NCI-H2171 treated with DMSO at 0.1 percent for 48 hours (cell line): Measurements from ENCODE around the gene PRDM7.
A peak's percentile ranks its signal among the peaks of the same experiment; 100 is the strongest.

ENCODE experiments used
- DNase-seq: peaks from one replicate; lab custom pipeline; 2025; lab: John Stamatoyannopoulos, UW

The PRDM7 gene

DNA sequence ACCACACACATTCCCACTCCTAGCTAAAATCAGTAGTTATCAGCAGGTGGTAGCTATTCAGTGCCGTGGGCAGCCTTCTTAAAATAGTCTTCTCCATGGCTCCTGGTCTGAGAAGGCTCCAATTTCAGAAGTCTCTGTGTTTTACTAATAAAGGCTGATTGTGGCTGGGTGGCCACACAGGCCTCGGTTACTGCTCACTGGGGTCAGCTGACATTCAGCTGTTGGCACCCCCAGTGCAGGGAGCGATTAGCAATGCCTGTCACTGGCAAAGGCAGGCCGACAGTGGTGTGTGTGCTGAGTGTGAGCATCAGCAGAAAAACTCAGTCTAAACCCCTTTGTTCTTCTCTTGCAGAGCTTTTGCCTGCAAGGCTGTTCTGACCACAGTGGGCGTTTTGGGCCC is 41.2 kb downstream of the PRDM7 start:
- no peak for DNase-seq

DNA sequence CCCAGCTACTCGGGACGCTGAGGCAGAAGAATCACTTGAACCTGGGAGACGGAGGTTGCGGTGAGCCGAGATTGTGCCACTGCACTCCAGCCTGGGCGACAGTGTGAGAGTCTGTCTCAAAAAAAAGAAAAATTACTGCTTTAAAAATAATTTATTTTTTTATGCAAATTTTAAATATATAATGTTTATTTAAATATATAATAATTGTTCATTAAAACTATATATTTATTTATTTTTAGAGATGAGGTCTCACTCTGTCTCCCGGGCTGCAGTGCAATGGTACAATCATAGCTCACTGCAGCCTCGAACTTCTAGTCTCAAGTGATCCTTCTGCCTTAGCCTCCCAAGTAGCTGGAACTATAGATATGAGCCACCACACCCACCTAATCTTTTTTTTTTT is 42.6 kb downstream of the PRDM7 start:
- DNase-seq = no peak

DNA sequence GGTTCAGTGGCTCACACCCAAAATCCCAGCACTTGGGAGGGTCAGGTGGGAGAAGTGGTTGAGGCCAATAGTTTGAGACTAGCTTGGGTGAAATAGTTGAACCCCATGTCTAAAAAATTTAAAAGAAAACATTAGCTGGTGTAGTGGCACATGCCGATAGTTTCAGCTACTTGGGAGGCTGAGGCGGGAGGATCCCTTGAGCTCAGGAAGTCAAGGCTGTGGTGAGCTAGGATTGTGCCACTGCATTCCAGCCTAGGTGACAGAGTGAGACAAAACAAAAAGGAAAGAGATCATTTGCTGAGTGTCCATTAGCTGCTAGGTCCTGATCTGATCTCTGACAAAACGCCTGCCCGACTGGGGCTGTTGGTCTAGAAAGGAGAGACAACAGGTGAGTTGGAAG is 43.7 kb downstream of the PRDM7 start:
- DNase-seq = no peak

DNA sequence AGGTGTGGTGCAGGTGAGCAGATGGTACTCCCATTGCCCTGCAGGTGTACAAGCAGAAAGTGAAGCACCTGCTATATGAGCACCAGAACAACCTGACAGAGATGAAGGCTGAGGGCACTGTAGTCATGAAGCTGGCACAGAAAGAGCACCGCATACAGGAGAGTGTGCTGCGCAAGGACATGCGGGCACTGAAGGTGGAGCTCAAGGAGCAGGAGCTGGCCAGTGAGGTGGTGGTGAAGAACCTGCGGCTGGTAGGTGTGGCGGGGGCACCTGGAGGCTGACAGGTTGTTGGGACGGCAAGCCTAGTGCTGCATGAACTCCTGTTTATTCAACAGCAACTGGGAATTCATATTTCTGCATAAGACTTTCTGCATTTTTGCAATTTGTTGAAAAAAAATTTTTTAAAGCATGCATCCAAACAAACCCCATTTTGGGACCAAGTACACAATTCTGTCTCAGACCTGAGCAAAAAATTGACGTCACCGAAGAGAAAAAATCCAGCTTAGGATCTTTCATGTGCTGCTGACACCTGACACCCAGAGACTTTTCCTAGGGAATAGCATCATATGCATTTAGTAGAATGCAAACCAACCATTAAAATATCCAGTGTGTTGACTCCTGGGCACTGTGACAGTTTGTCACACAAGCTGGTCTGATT is 44.3 kb downstream of the PRDM7 start:
- no peak for DNase-seq

DNA sequence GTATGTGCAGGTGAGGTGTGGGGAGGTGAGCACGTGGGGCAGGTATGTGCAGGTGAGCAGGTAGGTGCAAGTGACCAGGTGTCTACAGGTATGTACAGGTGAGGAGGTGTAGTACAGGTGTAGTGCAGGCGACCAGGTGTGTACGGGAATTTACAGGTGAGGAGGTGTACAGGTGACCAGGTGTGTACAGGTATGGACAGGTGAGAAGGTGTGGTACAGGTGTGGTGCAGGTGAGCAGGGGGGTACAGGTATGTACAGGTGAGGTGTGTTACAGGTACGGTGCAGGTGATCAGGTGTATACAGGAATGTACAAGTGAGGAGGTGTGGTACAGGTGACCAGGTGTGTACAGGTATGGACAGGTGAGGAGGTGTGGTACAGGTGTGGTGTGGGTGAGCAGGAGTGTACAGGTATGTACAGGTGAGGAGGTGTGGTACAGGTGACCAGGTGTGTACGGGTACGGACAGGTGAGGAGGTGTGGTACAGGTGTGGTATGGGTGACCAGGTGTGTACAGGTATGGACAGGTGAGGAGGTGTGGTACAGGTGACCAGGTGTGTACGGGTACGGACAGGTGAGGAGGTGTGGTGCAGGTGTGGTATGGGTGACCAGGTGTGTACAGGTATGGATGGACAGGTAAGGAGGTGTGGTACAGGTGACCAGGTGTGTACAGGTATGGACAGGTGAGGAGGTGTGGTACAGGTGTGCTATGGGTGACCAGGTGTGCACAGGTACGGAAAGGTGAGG is 45.0 kb downstream of the PRDM7 start:
- no peak for DNase-seq

DNA sequence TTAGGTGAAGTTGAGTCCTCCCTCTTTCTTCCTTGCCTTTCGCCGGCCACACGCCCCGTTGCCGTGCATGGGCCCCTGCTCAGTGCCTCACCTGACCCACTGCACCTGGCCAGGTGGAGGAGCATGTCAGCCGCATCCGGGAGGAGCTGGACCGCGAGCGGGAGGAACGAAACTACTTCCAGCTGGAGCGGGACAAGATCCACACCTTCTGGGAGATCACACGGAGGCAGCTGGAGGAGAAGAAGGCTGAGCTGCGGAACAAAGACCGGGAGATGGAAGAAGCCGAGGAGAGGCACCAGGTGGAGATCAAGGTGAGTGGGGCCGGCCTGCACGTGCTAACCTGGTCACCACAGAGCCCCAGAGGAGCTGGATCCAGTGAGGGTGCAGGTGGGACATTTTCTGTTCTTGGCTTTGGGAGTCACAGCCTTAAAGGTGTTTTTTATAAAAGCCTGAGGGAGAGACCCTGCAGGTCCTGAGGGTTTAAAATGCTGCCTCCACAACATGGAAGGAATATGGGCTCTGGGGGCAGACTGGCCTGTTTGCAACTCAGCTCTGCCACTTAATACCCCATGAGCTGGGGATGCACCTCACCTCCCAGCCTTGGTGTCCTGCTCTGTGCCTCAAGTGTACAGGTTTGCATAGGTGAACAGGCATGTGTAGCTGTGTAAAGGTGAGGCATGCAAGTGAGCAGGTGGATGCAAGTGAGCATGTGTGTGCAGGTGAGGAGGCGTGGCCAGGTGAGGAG is 45.8 kb downstream of the PRDM7 start:
- no peak for DNase-seq

DNA sequence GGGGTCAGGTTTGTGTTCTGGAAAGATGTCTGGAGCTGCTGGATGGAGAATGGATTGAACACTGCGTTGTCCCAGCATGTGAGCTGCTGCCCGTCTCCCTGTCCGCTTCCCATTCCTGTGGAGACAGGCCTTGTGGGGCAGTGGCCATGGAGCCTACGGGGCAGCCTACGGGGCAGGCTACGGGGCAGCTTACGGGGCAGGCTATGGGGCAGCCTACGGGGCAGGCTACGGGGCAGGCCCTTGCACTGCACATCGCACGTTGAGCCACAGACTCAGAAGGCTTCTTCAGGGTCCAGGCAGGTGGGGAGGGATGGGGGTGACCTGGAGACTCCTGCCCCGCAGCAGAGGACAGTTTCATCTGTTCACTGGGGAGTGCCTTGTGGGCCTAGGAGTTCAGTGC is 48.1 kb downstream of the PRDM7 start:
- no peak for DNase-seq

DNA sequence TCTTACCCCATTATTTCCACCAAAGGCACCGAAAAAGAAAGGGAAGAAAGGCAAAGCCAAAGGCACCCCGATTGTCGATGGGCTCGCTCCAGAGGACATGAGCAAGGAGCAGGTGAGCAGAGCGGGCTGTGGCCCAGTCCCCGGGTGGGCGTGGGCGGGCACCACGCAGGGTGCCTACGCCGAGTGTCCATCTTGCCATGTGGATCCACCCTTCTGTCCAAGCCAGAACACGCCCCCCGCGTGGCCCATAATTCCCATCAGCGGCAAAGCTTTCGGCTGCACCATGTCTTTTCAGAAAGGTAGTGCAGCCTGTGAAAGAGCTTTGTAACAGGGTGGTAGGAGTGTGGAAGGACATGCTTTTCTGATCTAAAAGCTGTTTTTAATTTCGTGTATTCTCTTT is 49.5 kb downstream of the PRDM7 start:
- no peak for DNase-seq

DNA sequence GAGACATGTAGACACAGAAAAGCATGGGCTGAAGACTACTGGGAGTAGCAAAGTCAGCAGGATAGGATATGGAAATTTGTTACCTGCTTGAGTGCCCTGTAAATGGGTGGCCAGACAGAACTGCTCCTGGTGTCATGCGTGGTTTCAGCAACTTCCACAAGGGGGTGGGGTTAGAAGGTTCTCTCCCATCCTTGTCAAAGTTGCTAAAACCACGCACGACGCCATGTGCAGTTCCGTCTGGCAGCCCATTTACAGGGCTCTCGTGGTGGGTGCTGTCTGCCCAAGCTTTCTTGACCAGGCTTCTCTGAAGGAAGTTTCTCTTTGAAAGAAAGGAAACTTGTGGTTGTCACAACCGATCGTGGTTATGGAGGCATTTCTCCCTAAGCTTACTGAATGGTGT is 51.0 kb downstream of the PRDM7 start:
- DNase-seq = no peak

DNA sequence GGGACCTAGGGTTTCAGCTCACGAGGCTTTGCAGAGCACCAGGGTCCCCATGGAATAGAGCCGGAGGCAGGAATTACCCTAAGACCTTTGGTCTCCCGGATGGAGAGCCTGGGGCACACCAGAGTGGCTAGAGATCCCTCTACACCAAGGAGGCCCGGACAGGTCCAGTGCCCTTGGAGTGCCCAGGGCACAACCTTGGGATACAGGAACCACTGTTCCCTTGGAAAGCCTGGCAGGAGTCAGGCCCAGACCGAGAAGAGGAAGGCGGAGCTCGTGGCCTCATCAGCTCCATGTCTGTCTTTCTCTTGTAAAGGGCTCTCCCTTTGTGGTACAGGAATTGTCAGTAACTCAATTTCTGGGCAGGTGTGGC is 54.1 kb downstream of the PRDM7 start:
- DNase-seq = no peak

DNA sequence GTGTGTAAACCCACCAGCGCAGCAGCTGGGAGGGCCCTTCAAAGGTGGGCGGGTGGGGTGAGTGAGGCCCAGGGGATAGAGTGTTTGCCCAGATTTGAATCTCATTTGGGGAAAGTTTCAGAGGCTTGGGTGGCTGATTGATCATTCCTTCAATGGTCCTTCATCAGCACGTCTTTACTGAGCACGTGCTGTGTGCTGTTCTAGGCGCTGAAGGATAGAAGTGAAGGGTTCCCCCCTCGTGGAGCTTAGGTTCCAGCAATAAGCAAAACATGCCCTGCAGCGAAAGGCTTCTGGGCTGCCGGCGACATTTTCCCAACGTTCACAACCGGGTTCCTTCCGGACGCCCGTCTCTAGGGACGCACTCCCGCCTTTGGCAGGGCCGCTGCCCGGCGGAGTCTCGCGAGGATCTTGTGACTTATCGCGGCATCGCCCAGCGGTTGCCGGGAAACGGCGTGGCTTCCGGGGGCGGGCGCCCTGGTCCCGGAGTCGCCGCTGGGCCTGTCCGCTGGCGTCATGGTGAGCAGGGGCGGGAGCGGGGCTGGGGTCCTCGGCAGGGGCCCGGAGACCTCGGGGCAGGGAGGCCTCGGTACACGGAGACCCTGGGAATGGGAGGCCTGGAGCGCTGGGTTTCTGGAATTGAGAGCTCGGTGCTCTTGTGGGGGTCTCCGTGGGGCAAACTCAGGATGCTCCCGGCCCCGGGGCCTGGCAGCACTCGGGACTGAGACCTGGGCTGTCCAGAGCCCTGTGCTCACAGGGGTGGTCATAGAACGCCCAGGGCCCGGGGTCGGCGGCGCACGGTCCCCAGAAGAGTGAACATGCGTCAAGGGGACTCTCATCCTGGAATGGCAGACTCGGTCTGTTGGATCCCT is 54.7 kb downstream of the PRDM7 start:
- peak; percentile 92 for DNase-seq

DNA sequence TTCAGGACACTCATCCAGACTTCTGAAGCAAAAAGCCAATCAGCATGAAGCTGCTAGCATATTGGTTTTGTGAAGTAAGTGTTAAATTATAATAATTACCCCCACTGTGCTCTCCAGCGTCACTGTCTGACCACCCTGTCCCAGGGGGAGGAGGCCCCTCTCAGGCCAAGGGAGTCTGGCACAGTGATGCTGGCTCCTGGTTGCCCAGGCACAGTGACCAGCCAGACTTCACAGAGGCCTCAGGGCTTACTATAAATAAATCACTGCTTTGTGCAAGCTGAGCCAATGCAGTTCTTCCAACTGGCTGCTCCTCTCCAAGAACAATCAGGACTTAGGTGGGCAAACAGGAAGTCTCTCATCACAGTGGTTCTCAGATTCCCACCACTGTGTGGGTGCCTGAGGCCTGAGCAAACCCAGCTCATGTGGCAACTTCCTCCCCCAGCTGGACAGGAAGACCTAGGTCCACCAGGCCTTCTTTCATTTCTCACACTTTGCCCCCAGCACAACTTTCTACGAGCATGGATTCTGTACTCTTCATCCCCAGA is 56.2 kb downstream of the PRDM7 start:
- no peak for DNase-seq

DNA sequence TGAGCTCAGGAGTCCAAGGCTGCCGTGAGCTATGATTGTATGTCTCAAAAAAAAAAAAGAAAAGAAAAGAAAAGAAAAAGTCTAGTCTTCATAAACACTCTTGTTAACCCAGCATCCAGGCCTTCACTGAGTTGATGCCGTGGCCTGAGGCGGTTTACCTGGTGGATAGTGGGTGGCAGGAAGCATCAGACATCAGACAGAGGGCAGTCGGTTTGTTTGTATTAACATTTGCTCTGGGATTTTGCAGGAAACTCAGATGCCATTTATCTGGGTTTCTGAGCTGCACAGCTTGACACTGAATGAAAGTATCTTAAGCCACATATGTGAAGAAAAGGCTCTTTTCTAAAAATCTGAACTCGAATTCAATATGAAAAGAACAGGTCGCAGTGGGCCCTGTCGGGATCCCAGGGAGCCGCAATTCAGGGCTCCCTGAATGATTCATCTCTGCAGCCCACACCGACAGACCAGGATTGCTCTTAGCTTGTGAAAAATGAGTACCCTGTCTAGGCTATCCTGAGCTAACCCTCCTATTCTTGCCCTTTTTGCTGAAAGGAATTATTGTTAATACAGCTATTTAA is 56.8 kb downstream of the PRDM7 start:
- DNase-seq = no peak

DNA sequence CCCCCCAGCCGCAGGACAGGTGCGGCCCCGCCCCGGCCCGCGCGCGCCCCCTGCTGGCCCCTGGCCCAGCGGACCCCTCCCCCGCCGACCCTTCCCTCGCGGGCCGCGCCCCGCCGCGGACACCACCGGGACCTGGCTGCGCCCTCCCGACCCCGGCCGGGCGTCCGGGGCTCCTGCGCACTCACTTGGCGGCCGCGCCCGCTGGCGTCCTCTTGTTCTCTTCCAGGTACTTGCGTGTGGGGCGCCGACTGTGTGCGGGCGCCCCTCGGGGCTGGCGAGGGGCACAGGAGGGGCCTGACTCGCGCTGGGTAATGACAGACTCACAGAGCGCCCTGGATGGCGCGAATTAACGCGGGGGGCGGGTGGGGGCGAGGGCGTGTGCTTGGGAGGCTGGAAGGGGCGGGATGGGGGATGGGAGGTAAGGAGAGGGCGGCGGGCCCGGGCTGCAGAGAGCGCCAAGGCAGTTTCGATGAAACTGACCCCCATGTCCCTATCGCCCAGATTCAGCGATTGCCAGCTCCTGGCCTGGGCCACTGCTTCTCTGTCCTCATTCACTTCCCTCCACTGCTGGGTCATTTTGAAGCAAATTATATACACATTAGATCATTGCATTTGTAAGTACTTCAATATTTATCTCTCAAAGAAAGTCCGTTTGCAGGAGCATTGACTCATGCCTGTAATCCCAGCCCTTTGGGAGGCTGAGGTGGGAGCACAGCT is 57.4 kb downstream of the PRDM7 start:
- DNase-seq = peak; percentile 74

DNA sequence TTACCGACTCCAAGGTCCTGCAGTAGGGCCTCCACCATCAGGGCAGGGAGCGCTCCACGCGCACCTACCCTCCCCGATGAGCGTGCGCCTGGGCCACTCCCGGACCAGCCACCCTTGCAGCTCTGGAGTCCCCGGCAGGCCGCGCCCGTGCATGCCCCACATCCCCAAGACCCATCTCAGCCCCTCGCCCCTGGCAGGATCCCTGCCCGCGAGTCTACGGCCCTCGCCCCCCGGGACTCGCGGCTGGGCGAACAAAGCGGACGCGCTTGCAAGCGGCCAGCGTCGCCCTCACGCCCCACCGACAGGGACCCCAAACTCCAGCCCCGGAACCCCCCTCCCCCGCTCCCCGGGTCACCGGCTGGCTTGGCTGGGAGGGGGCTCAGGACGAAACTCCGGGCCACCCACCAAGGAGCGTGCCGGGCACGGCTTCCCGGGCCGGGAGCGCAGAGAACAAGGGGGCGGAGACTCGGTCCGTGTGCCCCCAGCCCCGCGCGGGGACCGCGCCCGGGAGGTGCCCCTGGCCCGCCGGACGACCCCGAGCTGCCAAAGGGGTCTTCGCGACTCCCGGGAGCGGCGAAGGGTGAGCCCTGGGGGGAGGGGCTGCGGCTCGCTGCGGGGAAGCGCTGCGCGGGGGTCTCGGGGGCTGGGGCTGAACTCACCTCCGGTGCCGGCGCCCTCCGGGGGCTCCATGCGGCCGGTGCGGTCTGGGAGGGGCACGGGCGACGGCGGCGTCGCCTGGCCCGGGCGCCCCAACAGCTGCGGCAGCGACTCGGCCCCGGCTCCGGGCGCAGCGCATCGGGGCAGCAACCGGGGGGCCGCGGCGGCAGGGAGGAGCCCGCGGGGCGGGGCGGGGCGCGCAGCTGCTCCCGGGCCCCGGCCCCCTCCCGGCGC is 58.2 kb downstream of the PRDM7 start, which contains the start of gene DBNDD1:
Gene DBNDD1, minus strand, starts transcription at position 805 of the 891 bp plus-strand sequence. Its CDS starts 115 bp downstream, at position 690.
- DNase-seq = peak; percentile 68

DNA sequence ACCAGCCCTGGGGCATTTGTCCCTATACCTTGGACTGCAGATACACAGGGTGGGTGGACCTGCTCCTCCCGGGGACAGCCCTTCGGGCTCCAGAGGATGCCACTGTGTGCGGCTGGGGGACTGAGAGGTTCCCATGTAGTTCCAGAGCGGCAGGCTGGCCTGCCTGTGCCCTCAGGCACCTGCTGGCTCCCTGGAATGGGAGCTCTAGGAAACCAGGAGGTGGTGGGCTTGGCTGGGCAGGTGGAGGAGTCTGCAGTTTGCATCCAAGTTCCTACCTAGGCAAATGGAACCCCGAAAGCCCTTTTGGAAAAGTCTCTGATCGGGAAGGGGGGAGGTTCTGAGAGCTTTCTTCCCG is 58.9 kb downstream of the PRDM7 start:
- DNase-seq = no peak

DNA sequence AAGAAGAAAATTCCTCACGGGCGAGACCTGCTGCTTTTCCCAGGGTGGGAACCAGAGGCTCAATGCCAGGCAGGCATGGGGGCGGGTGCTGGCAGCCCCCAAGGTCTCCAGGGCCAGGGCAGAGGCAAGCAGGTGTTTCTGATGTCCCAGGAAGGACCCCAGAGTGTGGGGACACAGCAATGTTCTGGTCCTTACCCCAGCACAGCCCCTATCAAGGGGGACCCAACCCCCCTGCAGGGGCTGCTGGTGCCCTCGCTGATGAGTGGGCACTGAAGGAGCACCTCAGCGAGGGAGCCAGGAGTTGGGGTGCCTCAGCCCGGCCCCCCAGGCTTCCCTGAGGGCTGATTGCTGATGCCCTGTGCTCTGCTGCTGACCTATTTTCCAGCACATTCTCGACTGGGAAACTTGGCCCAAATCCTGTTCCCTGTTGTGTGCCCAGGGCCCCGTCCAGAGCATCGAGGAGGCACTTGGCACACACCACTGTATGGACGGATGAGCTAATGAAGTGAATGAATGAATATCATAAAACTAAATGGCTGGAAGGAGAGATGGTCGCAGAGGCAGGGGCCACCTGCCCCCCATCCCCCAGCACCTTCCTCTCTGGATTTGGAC is 60.7 kb downstream of the PRDM7 start:
- DNase-seq = no peak

DNA sequence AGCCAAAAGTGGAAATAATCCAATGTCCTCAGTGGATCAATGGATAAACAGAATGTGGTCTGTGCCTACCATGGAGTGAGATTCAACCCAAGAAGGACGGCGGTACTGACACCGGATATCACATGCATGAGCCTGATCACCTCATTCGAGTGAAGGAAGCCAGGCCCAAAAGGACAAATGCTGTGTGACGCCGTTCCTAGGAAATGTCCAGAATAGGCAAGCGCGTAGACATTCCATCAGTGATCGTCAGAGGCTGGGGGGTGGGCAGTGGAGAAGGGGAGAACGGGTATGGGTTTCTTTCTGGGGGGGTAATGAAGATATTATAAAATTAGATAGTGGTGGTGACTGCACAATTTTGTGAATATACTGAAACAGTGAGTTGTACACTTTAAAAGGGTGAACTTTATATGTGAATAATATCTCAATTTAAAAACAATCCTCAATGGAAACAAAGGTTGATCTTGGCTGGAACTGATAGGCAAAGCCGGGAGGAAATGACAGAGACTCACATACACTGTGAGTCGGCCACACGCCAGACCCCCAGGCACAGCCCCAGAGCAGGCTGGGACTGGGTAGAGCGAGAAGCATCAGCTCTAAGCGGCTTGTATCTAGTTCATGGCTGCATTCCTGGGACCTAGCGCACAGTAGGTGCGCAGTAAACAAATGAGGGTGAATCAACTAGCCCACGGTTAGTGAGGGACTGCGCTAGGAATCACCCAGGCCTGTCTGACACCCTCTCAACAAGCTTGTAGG is 61.4 kb downstream of the PRDM7 start:
- no peak for DNase-seq
